Measurements from ENCODE around the gene GALT.
A peak's percentile ranks its signal among the peaks of the same experiment; 100 is the strongest.
"Not testable (repeated sequence)": the region's sequence is repeated elsewhere in the genome, so short reads cannot be mapped to it uniquely, and the experiment has no call there.

Gene GALT

GRCh38 chr9:34636791-34637355, 9.6 kb upstream of the GALT start:
- peak overlapping the region; percentile 95 for H3K4me2 ChIP-seq (ENCODE audit: low read length)
- peaks cover 15% of the 10 kb centered on the region; the same call in 1 of the 2 replicates for H3K36me3 ChIP-seq (ENCODE audit: control insufficient read depth, low read length)
- H3K4me1 ChIP-seq (ENCODE audit: control insufficient read depth, low read length) = peaks cover 23% of the 10 kb centered on the region
- no peaks in the 10 kb centered on the region for H3K9me2 ChIP-seq (replicated peaks; ENCODE audit: control insufficient read depth, low read length)
- H4K20me1 ChIP-seq (ENCODE audit: control insufficient read depth, insufficient read depth, low read depth, low read length) = no peaks in the 10 kb centered on the region
- H3K27ac ChIP-seq (ENCODE audit: low read depth, low read length) = peak overlapping the region; percentile 12; the same call in 1 of the 2 replicates
- no peaks in the 10 kb centered on the region for H3K27me3 ChIP-seq (ENCODE audit: control insufficient read depth, low read length)
- H3K4me3 ChIP-seq (ENCODE audit: low read length) = peak overlapping the region; percentile 95
- H3F3A ChIP-seq (ENCODE audit: control insufficient read depth, insufficient read depth) = peaks cover 3% of the 10 kb centered on the region; the same call in 1 of the 2 replicates
- peaks cover 22% of the 10 kb centered on the region for H3K79me2 ChIP-seq (ENCODE audit: control insufficient read depth, low read length)
- no peak for TF ChIP-seq EZH2phosphoT487 (IDR thresholded peaks at IDR 0.05; ENCODE audit: borderline replicate concordance, low read length)
- no peak for TF ChIP-seq CTCF (IDR thresholded peaks at IDR 0.05; ENCODE audit: low read depth, low read length, poor library complexity, severe bottlenecking)
- H3K9me3 ChIP-seq (ENCODE audit: control insufficient read depth, insufficient read depth, low read length) = no peaks in the 10 kb centered on the region

- TF ChIP-seq CTCF (IDR thresholded peaks at IDR 0.05; ENCODE audit: low read depth, low read length, poor library complexity, severe bottlenecking) = no peak
- Histone ChIP-seq H3K79me2 (ENCODE audit: control insufficient read depth, low read length) (peaks cover 22% of the 10 kb centered on the region), H3K27ac (ENCODE audit: low read depth, low read length) (peak within 1 kb of the TSS; percentile 12; the same call in 1 of the 2 replicates), H3K4me2 (ENCODE audit: low read length) (peak within 1 kb of the TSS; percentile 95), H3K27me3 (ENCODE audit: control insufficient read depth, low read length) (no peaks in the 10 kb centered on the region), H3K4me1 (ENCODE audit: control insufficient read depth, low read length) (peaks cover 23% of the 10 kb centered on the region), H3K36me3 (ENCODE audit: control insufficient read depth, low read length) (peaks cover 15% of the 10 kb centered on the region; the same call in 1 of the 2 replicates), H3K9me2 (replicated peaks; ENCODE audit: control insufficient read depth, low read length) (no peaks in the 10 kb centered on the region), H4K20me1 (ENCODE audit: control insufficient read depth, insufficient read depth, low read depth, low read length) (no peaks in the 10 kb centered on the region), H3K9me3 (ENCODE audit: control insufficient read depth, insufficient read depth, low read length) (no peaks in the 10 kb centered on the region), H3K4me3 (ENCODE audit: low read length) (peak within 1 kb of the TSS; percentile 95), H3F3A (ENCODE audit: control insufficient read depth, insufficient read depth) (peaks cover 3% of the 10 kb centered on the region; the same call in 1 of the 2 replicates)
Observed at GRCh38 chr9:34637356-34638137, 8.9 kb upstream of the GALT start, which contains the start of gene SIGMAR1. SIGMAR1 (minus strand) TSS chr9:34637787; CDS start chr9:34637697, 90 bp downstream.

GRCh38 chr9:34638138-34638445, 8.4 kb upstream of the GALT start:
- Histone ChIP-seq H3K27ac (ENCODE audit: low read depth, low read length) (no peak overlapping the region), H4K20me1 (ENCODE audit: control insufficient read depth, insufficient read depth, low read depth, low read length) (no peaks in the 10 kb centered on the region), H3K9me2 (replicated peaks; ENCODE audit: control insufficient read depth, low read length) (no peaks in the 10 kb centered on the region), H3K27me3 (ENCODE audit: control insufficient read depth, low read length) (no peaks in the 10 kb centered on the region), H3K4me1 (ENCODE audit: control insufficient read depth, low read length) (peaks cover 23% of the 10 kb centered on the region), H3K36me3 (ENCODE audit: control insufficient read depth, low read length) (peaks cover 15% of the 10 kb centered on the region; the same call in 1 of the 2 replicates), H3K9me3 (ENCODE audit: control insufficient read depth, insufficient read depth, low read length) (no peaks in the 10 kb centered on the region), H3K4me3 (ENCODE audit: low read length) (peak overlapping the region; percentile 95), H3F3A (ENCODE audit: control insufficient read depth, insufficient read depth) (peaks cover 3% of the 10 kb centered on the region; the same call in 1 of the 2 replicates), H3K79me2 (ENCODE audit: control insufficient read depth, low read length) (peaks cover 22% of the 10 kb centered on the region), H3K4me2 (ENCODE audit: low read length) (peak overlapping the region; percentile 95)
- no peak for TF ChIP-seq EZH2phosphoT487 (IDR thresholded peaks at IDR 0.05; ENCODE audit: borderline replicate concordance, low read length)
- no peak for TF ChIP-seq CTCF (IDR thresholded peaks at IDR 0.05; ENCODE audit: low read depth, low read length, poor library complexity, severe bottlenecking)

- H3K9me2 ChIP-seq (replicated peaks; ENCODE audit: control insufficient read depth, low read length); H3K27ac ChIP-seq (ENCODE audit: low read depth, low read length); H3K9me3 ChIP-seq (ENCODE audit: control insufficient read depth, insufficient read depth, low read length); H3K4me3 ChIP-seq (ENCODE audit: low read length); H3F3A ChIP-seq (ENCODE audit: control insufficient read depth, insufficient read depth); H4K20me1 ChIP-seq (ENCODE audit: control insufficient read depth, insufficient read depth, low read depth, low read length); H3K4me2 ChIP-seq (ENCODE audit: low read length); H3K27me3 ChIP-seq (ENCODE audit: control insufficient read depth, low read length): not testable (repeated sequence)
- peaks cover 22% of the 10 kb centered on the region for H3K79me2 ChIP-seq (ENCODE audit: control insufficient read depth, low read length)
- H3K36me3 ChIP-seq (ENCODE audit: control insufficient read depth, low read length) = peaks cover 15% of the 10 kb centered on the region; the same call in 1 of the 2 replicates
- peaks cover 23% of the 10 kb centered on the region for H3K4me1 ChIP-seq (ENCODE audit: control insufficient read depth, low read length)
Observed at GRCh38 chr9:34639322-34639721, 7.2 kb upstream of the GALT start.

Measured in DOHH2 (cell line).